ENCODE measurements around the gene JCAD. TPM values are rescaled to one million over a fixed set of nuclear protein-coding genes. Genes with fewer than 3 reads are reported as not detected.

Gene JCAD
- total and polyA plus RNA-seq, 2 of the 8 experiments (the other 6 are each of a cell fraction or from before 2014, with no cell fraction given): 0.56 to 5.2 TPM

GRCh38 chr10:30017966-30018365, 41.4 kb downstream of the JCAD start:
- Histone ChIP-seq H3K4me3 (ENCODE audit: extremely low read depth in 1 of 4, insufficient read depth in 2 of 4, low read depth in 3 of 4, low read length in 4 of 4) (no peak overlapping the region), H4K5ac (ENCODE audit: insufficient read length, low read depth, low read length) (no peak overlapping the region), H3K14ac (ENCODE audit: insufficient read length) (no peak overlapping the region), H4K20me1 (replicated peaks in 1 of 2; ENCODE audit: control insufficient read depth in 1 of 2, insufficient read depth in 2 of 2, low read length in 2 of 2) (no peaks in the 10 kb centered on the region), H3K9me3 (ENCODE audit: insufficient read depth in 2 of 2, low read depth in 1 of 2, low read length in 1 of 2) (no peaks in the 10 kb centered on the region), H3K56ac (replicated peaks; ENCODE audit: insufficient read length, low read depth, low read length) (no peak overlapping the region), H3K23me2 (ENCODE audit: low read depth, low read length) (no peaks in the 10 kb centered on the region), H3K27ac (ENCODE audit: low read depth, low read length) (no peak overlapping the region), H3K79me1 (ENCODE audit: low read depth, low read length) (no peaks in the 10 kb centered on the region), H2BK12ac (ENCODE audit: low read depth, low read length) (no peak overlapping the region), H2BK120ac (replicated peaks; ENCODE audit: low read depth, low read length) (no peak overlapping the region), H2AFZ (ENCODE audit: low read length) (no peak overlapping the region), H4K91ac (replicated peaks; ENCODE audit: insufficient read length, low read length) (no peak overlapping the region), H3K18ac (ENCODE audit: extremely low read depth, low read length) (no peak overlapping the region), H3K23ac (ENCODE audit: insufficient read length) (no peak overlapping the region), H3K79me2 (ENCODE audit: control insufficient read depth in 1 of 2, insufficient read depth in 2 of 2, low read length in 2 of 2) (no peaks in the 10 kb centered on the region), H2BK15ac (ENCODE audit: low read length) (no peak overlapping the region), H3K27me3 (replicated peaks in 1 of 4; ENCODE audit: control insufficient read depth in 3 of 4, extremely low read depth in 1 of 4, insufficient read depth in 3 of 4, low read length in 3 of 4) (no peaks in the 10 kb centered on the region), H3K4ac (replicated peaks; ENCODE audit: insufficient read length, low read depth, low read length) (no peak overlapping the region), H3K36me3 (ENCODE audit: control insufficient read depth in 2 of 4, insufficient read depth in 4 of 4, low read length in 3 of 4) (no peaks in the 10 kb centered on the region), H2AK5ac (ENCODE audit: low read depth, low read length) (no peak overlapping the region), H4K8ac (ENCODE audit: extremely low read depth, insufficient read depth, low read length) (no peak overlapping the region), H3K9ac (replicated peaks in 1 of 4; ENCODE audit: extremely low read depth in 1 of 4, low read depth in 3 of 4, low read length in 3 of 4) (no peak overlapping the region), H2BK5ac (ENCODE audit: low read depth, low read length) (no peak overlapping the region), H3K4me2 (ENCODE audit: insufficient read depth in 1 of 2, low read depth in 2 of 2, low read length in 2 of 2) (no peak overlapping the region), H2BK20ac (ENCODE audit: low read length) (no peak overlapping the region), H3K4me1 (replicated peaks in 1 of 4; ENCODE audit: control insufficient read depth in 3 of 4, insufficient read depth in 4 of 4, low read length in 3 of 4) (no peaks in the 10 kb centered on the region; a peak in 1 of 7 replicates)
- ChIA-PET CTCF (ENCODE audit: partially characterized antibody) (interaction anchor here (1.0 to 1.9 kb wide), 2 partner anchors 9 to 17 kb away, joined by 4 to 6 read pairs; no protein-coding TSS in a partner anchor), POLR2A (ENCODE audit: partially characterized antibody) (no interaction called here)
- no peak for FAIRE-seq
- no peak for DNase-seq (ENCODE audit: low read depth in 1 of 2, low spot score in 2 of 2)
- TF ChIP-seq SIRT6 (IDR thresholded peaks at IDR 0.05; ENCODE audit: low read length): no peak
- TF ChIP-seq BCL11A (IDR thresholded peaks at IDR 0.05; ENCODE audit: low read depth in 2 of 2, low read length in 2 of 2): no peak
- no peak for TF ChIP-seq TBP (IDR thresholded peaks at IDR 0.05; ENCODE audit: low read depth, low read length)
- no peak for TF ChIP-seq ASH2L (IDR thresholded peaks at IDR 0.05; ENCODE audit: low read length)
- TF ChIP-seq BACH1 (IDR thresholded peaks at IDR 0.05; ENCODE audit: low read length): no peak
- 88% methylated on average over 6 of the region's 6 CpGs; no CpG with 5 or more reads in 1 of the 2 experiments for WGBS, 2 experiments (ENCODE audit: extremely low coverage in 1 of 2, insufficient coverage in 1 of 2, insufficient read length in 1 of 2, insufficient replicate concordance in 2 of 2, low coverage in 1 of 2, low lambda C conversion rate in 2 of 2, missing lambda C conversion rate in 1 of 2)
